Heart right ventricle (tissue), 16 donors: ENCODE results near the gene GMEB1. TPM values are rescaled to one million over a fixed set of nuclear protein-coding genes. Genes with fewer than 3 reads are reported as not detected.
A peak's percentile ranks its signal among the peaks of the same experiment; 100 is the strongest.
"Not testable (repeated sequence)": the region's sequence is repeated elsewhere in the genome, so short reads cannot be mapped to it uniquely, and the experiment has no call there.

ENCODE experiments used
- ATAC-seq, 8 donors: fragments of 200-7000 bp; cut with Tn5 transposase; one replicate each; pipeline ENCODE4 v1.9.1; 2020; ENCODE audit warnings: mild to moderate bottlenecking in 8 of 8, moderate library complexity in 8 of 8, moderate number of reproducible peaks in 1 of 8
- DNase-seq, 2 donors: peaks; one replicate each; pipeline ENCODE4 v3.0.0-alpha.2; 2020
- H3K27ac ChIP-seq, 10 donors: fragments of 200-600 bp; sonication (generic) in 2 of 10; one replicate each; pipeline versions ENCODE4 v1.5.0 to v1.8.0; 2020 to 2022; ENCODE audit warnings: mild to moderate bottlenecking in 3 of 10
- H3K27me3 ChIP-seq, 7 donors: fragments of 200-600 bp; one replicate each; pipeline ENCODE4 v1.8.0; 2021 to 2022; ENCODE audit warnings: mild to moderate bottlenecking in 2 of 7
- H3K36me3 ChIP-seq, 9 donors: fragments of 200-600 bp; sonication (generic) in 1 of 9; one replicate each; pipeline versions ENCODE4 v1.5.0 to v1.8.0; 2020 to 2022; ENCODE audit warnings: mild to moderate bottlenecking in 2 of 9
- H3K4me1 ChIP-seq, 9 donors: fragments of 200-600 bp; sonication (generic) in 1 of 9; one replicate each; pipeline versions ENCODE4 v1.5.0 to v1.8.0; 2020 to 2022; ENCODE audit warnings: mild to moderate bottlenecking in 4 of 9
- H3K4me3 ChIP-seq, 10 donors: fragments of 200-600 bp; sonication (generic) in 2 of 10; one replicate each; pipeline versions ENCODE4 v1.5.0 to v1.8.0; 2020 to 2022; ENCODE audit warnings: mild to moderate bottlenecking in 7 of 10, moderate library complexity in 2 of 10
- H3K9me3 ChIP-seq, 11 donors: fragments of 200-600 bp in 10 of 11; sonication (generic) in 2 of 11; one replicate each; pipeline versions ENCODE4 v1.5.0 to v1.8.0; 2013 to 2022; ENCODE audit warnings: mild to moderate bottlenecking in 2 of 11, control low read depth in 1 of 11, moderate library complexity in 1 of 11
- WGBS, 2 donors: extraction: QIAGEN DNeasy Blood & Tissue Kit; methylation state at CpG; one replicate each; pipeline ENCODE4 v1.1.7; 2013; ENCODE audit warnings: inconsistent platforms in 1 of 2; 5-methylcytosine and 5-hydroxymethylcytosine counted together
- intact Hi-C, 10 donors: fragments of 100-400 bp; cut with DNase I; formaldehyde crosslinking; loops; one replicate each; pipeline versions ENCODE4 v1.11.1 to v1.14.2; 2022
- polyA plus RNA-seq, 2 donors: library from polyadenylated mRNA; stranded (reverse); fragments of 200-250 nt; gene quantifications; one replicate each; pipeline ENCODE4 v1.2.3, GENCODE V29; 2013
- total RNA-seq, 10 donors: library from RNA; stranded (reverse); fragmentation: NEBNext Ultra II Directional in 3 of 10; extraction: Animal tissue kit (Norgen Biotek cat#: 25700) in 3 of 10; gene quantifications; one replicate each; pipeline versions ENCODE4 v1.2.1 to v1.2.4, GENCODE V29; 2021 to 2023
- TF ChIP-seq, protein P1 (sequence below), 9 donors: fragments of 200-600 bp; sonication (generic) in 2 of 9; IDR thresholded peaks; one replicate each; pipeline versions ENCODE4 v1.5.0 to v1.8.0; 2021 to 2022; ENCODE audit warnings: antibody characterized with exemption in 9 of 9, mild to moderate bottlenecking in 5 of 9, moderate library complexity in 1 of 9
- donor health status: Arrhythmogenic right ventricular cardiomyopathy.
- donor health status: ischemic (EF 13 %, LVEDD 7.1; RV severe dilation, severe dysfunction).
- donor health status: healthy with polysubstance abuse.
- donor health status: DM: no; HTN: yes; CAD: no.
- donor health status: DM: no; HTN: no; CAD: no.
- donor health status: ischemic (EF 25% LVEDD 6.9; RV normal size, moderate dysfunction).
- donor health status: ischemic (EF 25% LVEDD 5.7; RV mildly dilated, moderate dysfunction).
- donor health status: healthy.
- donor health status: DM: yes; HTN: yes; CAD: no.
- donor health status: Ischemic cardiomyopathy.
- donor health status: ischemic (EF 35%, LVEDD 5.7; RV mildly dilated, moderate dysfunction).
- donor health status: nonischemic (EF 11% LVEDD 7.7; RV severe dilation, severe dysfunction).
- donor health status: DM: yes; HTN: yes; CAD: no.
- donor health status: PGD.
- donor health status: ischemic (EF 29% LVEDD 5.4; RV normal size, mild dysfunction).
- donor health status: nonischemic (EF 23%, LVEDD 6.1; RV moderate dilation, normal function).

GMEB1 gene
- total and polyA plus RNA-seq, 12 donors: 2.0 to 7.4 (median 6.3) TPM

DNA sequence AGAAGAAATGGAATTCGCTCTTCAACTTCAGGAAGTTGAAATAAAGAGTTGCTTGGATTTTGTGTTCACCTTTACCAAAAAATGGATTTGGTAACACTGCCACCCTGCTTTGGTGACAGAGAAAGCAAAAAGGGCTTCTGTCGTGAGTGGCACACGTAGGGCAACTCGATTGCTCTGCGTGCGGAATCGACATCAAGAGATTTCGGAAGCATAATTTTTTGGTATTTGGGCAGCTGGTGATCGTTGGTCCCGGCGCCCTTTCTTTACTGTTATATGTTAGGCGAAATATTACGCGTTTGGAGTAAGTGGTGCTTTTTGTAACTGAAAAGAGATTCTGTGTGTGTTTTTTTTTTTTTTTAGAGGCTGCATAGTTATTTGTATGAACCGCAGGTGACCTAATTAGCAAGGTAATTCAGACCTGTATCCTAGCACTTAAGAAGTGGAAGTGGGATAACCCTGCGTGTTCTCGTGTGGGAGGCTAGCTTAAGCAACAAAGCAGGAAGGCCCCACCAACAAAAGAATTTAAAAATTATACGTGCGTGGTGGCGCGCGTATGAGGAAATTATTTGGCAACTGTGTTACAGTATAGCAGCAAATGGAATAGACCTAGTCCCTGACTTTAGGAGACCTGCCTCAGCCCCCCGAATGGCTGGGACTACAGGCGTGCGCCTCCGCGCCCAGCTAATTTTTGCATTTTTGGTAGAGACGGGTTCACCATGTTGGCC, 19.9 kb upstream of the GMEB1 start, which contains the start of gene RNU11:
Gene RNU11, plus strand, starts transcription at position 127 of the 725 bp plus-strand sequence.
- intact Hi-C loops: loop anchor here in 8 of 10 donors (1.0 to 10.0 kb wide), 7 partner anchors 20 to 404 kb away; partner anchors contain the start of genes YTHDF2 (in 3 of the 8) and GMEB1 (in 2 of the 8)
- no peaks in the 10 kb centered on the region for H3K9me3 ChIP-seq
- 3 to 4% methylated on average over 28 of the region's 28 CpGs for WGBS, 2 donors

DNA sequence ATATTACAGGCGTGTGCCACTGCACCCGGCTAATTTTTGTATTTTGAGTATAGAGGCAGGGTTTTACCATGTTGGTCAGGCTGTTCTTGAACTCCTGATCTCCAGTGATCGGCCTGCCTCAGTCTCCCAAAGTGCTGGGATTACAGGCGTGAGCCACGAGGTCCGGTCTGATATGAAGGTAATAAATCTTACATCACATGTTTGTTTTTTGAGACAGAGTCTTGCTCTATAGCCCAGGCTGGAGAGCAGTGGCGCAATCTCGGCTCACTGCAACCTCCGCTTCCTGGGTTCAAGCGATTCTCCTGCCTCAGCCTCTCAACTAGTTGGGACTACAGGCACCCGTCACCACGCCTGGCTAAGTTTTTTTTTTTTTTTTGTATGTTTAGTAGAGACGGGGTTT, 15.5 kb upstream of the GMEB1 start:
- not testable (repeated sequence) for H3K4me3 ChIP-seq, H3K27me3 ChIP-seq, H3K27ac ChIP-seq, H3K9me3 ChIP-seq, H3K36me3 ChIP-seq, ATAC-seq, DNase-seq
- 91 to 92% methylated on average over 13 of the region's 13 CpGs for WGBS, 2 donors
- intact Hi-C loops: loop anchor here in 1 of 10 donors (10.0 kb wide), 1 partner anchor 72 kb away; no protein-coding TSS in a partner anchor
- peaks cover 0 to 12% (median 9%) of the 10 kb centered on the region in 9 donors for H3K4me1 ChIP-seq

More for the DNA sequence above, 19.9 kb upstream of the GMEB1 start, which contains the start of gene RNU11:
- ATAC-seq (peak; percentile 83 to 92 (median 86)), DNase-seq (peak; percentile 69 to 91)
- Histone ChIP-seq H3K27me3 (no peaks in the 10 kb centered on the region), H3K36me3 (no peaks in the 10 kb centered on the region), H3K4me1 (peaks cover 8 to 33% (median 27%) of the 10 kb centered on the region in 9 donors), H3K27ac (peak within 1 kb of the TSS; percentile 81 to 98 (median 92)), H3K4me3 (peak within 1 kb of the TSS; percentile 2 to 58 (median 46))
- TF ChIP-seq, protein P1, sequence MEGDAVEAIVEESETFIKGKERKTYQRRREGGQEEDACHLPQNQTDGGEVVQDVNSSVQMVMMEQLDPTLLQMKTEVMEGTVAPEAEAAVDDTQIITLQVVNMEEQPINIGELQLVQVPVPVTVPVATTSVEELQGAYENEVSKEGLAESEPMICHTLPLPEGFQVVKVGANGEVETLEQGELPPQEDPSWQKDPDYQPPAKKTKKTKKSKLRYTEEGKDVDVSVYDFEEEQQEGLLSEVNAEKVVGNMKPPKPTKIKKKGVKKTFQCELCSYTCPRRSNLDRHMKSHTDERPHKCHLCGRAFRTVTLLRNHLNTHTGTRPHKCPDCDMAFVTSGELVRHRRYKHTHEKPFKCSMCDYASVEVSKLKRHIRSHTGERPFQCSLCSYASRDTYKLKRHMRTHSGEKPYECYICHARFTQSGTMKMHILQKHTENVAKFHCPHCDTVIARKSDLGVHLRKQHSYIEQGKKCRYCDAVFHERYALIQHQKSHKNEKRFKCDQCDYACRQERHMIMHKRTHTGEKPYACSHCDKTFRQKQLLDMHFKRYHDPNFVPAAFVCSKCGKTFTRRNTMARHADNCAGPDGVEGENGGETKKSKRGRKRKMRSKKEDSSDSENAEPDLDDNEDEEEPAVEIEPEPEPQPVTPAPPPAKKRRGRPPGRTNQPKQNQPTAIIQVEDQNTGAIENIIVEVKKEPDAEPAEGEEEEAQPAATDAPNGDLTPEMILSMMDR (IDR thresholded peaks at IDR 0.05): no peak

DNA sequence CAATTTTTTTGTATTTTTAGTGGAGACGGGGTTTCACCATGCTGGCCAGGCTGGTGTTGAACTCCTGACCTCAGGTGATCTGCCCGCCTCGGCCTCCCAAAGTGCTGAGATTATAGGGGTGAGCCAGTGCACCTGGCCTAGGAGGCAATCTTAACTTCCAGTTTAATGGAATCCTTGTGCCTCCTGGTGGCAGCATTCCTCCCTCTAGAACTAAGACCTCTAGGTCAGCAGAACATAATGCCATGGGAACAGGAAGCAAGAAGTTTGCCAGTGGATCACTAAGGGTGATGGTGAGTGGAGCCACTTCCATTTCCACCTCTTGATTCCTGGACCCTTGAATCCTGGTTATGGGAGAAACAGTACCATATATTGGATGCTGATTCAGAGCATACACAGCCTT, 14.7 kb upstream of the GMEB1 start:
- ATAC-seq, DNase-seq, H3K4me1 ChIP-seq, H3K36me3 ChIP-seq, H3K4me3 ChIP-seq, H3K9me3 ChIP-seq, H3K27me3 ChIP-seq, H3K27ac ChIP-seq: not testable (repeated sequence)
- TF ChIP-seq, protein P1 (IDR thresholded peaks at IDR 0.05): peak in 3 of 9 donors; percentile 17 to 23 (median 18)
- intact Hi-C loops: loop anchor here in 1 of 10 donors (10.0 kb wide), 1 partner anchor 71 kb away; no protein-coding TSS in a partner anchor
- 63 to 64% methylated on average over 3 of the region's 3 CpGs for WGBS, 2 donors

DNA sequence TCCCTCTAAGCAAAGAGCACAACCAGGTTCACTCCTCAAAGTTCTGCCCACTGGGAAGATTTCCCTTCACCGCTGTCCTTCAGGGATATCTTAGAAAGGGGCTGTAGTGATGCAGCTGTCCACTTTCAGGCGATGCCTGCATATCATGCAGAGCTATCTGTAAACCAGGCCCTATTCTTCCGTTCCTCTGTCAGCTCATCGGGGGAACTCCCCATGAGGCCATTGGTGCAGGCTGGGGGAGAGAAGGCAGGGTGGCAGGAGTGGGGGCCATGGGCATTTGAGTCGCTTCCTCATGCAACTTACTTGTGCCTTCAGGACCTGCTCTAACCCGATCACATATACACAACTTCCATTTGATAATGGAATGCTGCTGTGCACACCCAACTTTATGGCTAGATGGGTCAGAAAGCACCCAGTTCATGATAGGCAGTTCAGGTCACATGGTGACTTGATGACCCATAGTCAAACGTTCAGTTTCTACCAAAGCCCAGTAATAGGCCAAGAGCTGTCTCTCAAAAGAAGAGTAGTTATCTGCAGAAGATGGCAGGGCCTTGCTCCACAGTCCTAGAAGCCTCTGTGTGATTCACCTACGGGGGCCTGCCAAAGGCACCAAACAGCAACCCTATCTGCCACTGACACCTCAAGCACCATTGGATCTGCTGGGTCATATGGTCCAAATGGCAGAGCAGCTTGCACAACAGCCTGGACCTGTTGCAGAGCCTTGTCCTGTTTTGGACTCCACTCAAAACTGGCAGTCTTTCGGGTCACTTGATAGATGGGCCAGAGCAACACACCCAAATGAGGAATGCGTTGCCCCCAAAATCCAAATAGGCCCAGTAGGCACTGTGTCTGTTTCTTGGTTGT, 12.9 kb upstream of the GMEB1 start:
- H3K36me3 ChIP-seq, H3K9me3 ChIP-seq, DNase-seq, H3K27me3 ChIP-seq, H3K4me3 ChIP-seq, H3K27ac ChIP-seq, ATAC-seq, H3K4me1 ChIP-seq: not testable (repeated sequence)
- intact Hi-C loops: loop anchor here in 1 of 10 donors (10.0 kb wide), 1 partner anchor 69 kb away; no protein-coding TSS in a partner anchor
- WGBS, 2 donors: 79 to 81% methylated on average over 10 of the region's 10 CpGs

DNA sequence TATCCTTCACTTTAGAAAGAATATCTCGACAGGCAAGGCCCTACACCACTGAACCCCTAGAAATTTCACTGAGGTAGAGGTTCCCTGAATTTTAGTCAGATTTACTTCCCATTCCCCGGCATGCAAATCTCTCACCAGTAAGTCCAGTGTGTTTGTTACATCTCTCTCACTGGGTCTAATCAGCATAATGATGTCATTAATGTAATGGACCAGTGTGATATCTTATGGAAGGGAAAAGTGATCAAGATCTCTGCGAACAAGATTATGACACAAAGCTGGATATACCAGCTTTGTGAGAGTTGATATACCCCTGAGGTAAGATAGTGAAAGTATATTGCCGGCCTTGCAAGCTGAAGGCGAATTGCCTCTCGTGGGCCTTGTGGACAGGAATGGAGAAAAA, 12.2 kb upstream of the GMEB1 start:
- H3K27ac ChIP-seq: no peak overlapping the region
- H3K4me3 ChIP-seq: no peak overlapping the region
- TF ChIP-seq, protein P1 (IDR thresholded peaks at IDR 0.05): no peak
- H3K36me3 ChIP-seq: no peaks in the 10 kb centered on the region
- DNase-seq (no peak), ATAC-seq (no peak)
- H3K4me1 ChIP-seq: no peaks in the 10 kb centered on the region
- H3K27me3 ChIP-seq: no peaks in the 10 kb centered on the region
- H3K9me3 ChIP-seq: no peaks in the 10 kb centered on the region
- WGBS, 2 donors: 94 to 95% methylated on average over 6 of the region's 6 CpGs
- intact Hi-C loops: loop anchor here in 1 of 10 donors (10.0 kb wide), 1 partner anchor 68 kb away; no protein-coding TSS in a partner anchor
